C4-2B (cell line): ENCODE measurements around the gene LNX2.

Experiments used
- H3K27ac ChIP-seq: fragments of 450-650 bp; 2 replicates; pipeline ENCODE4 v1.5.1; 2017
- ZFX ChIP-seq: fragments of 450-650 bp; IDR thresholded peaks from 2 replicates; pipeline ENCODE4 v1.6.1; 2017
- TF ChIP-seq, protein P1 (sequence below): fragments of 450-650 bp; conservative IDR thresholded peaks from 2 replicates; pipeline ENCODE4 v1.5.1; 2017; ENCODE audit warnings: mild to moderate bottlenecking

LNX2 gene

DNA sequence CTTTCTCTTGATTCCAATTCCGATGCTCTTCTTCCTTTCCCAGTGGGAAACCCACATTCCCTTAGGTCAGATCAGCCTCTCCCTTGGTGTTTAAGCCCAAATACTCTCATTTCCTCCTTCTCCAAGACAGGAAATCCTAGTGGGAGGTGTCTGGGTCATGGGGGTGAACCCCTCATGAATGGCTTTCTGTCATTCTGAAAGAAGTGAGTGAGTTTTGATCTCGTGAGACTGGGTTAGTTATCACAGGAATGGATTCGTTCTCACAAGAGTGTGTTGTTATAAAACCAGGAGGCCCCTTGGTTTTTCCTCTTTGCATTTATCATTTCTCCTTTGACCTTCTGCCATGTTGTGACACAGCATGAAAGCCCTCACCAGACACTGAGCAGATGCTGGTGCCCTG, 93.8 kb downstream of the LNX2 start:
- no peak overlapping the region for H3K27ac ChIP-seq

DNA sequence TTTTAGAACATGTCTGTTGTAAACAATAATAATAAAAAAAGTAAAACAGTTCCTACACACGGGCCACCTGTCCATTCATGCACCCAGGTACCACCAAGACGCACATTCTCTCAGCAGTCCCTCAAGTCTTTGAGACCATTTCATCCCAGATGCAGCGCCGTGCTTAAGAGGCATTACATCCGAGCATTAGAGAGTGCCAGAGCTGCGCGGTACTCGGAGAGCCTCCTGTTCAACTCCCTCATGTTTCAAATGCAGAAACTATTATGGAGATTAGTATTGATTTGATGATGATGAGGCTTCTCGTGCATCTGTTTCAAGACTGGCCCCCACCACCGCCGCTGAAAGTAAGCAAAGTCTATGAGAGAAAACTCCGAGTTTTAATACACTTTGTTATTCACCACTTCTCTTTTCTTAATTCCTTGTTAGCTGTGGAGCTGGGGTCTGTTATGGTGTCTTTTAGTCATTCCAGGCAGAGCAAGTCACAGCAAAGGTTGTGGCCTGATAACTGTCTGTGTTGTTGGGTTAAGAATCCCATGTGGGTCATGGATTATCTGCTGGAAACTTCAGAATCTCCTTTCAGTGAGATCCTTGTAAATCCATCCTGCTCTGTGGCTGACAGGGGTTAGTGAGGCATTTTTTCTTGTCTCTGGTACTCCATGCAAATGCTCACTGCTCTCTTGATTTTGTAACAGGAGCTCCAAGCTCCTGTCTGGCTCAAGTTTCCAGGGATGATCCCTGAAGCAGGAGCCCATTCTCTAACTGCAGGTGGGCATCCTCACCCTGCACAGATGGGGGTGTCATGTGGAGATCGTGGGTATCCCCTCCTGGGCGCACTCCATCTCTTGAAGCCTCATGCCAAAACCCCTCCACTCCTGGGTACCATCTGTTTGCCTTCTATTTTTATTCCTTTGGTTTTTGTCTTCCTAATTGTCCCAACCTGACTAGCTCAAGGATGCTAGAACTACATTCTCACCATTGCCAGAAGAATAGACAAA, 95.1 kb downstream of the LNX2 start:
- no peak overlapping the region for H3K27ac ChIP-seq
- no peak for TF ChIP-seq ZFX
- TF ChIP-seq, protein P1, sequence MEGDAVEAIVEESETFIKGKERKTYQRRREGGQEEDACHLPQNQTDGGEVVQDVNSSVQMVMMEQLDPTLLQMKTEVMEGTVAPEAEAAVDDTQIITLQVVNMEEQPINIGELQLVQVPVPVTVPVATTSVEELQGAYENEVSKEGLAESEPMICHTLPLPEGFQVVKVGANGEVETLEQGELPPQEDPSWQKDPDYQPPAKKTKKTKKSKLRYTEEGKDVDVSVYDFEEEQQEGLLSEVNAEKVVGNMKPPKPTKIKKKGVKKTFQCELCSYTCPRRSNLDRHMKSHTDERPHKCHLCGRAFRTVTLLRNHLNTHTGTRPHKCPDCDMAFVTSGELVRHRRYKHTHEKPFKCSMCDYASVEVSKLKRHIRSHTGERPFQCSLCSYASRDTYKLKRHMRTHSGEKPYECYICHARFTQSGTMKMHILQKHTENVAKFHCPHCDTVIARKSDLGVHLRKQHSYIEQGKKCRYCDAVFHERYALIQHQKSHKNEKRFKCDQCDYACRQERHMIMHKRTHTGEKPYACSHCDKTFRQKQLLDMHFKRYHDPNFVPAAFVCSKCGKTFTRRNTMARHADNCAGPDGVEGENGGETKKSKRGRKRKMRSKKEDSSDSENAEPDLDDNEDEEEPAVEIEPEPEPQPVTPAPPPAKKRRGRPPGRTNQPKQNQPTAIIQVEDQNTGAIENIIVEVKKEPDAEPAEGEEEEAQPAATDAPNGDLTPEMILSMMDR, result no peak

More for the DNA sequence above, 93.8 kb downstream of the LNX2 start:
- TF ChIP-seq ZFX, result no peak
- TF ChIP-seq, protein P1, result no peak

DNA sequence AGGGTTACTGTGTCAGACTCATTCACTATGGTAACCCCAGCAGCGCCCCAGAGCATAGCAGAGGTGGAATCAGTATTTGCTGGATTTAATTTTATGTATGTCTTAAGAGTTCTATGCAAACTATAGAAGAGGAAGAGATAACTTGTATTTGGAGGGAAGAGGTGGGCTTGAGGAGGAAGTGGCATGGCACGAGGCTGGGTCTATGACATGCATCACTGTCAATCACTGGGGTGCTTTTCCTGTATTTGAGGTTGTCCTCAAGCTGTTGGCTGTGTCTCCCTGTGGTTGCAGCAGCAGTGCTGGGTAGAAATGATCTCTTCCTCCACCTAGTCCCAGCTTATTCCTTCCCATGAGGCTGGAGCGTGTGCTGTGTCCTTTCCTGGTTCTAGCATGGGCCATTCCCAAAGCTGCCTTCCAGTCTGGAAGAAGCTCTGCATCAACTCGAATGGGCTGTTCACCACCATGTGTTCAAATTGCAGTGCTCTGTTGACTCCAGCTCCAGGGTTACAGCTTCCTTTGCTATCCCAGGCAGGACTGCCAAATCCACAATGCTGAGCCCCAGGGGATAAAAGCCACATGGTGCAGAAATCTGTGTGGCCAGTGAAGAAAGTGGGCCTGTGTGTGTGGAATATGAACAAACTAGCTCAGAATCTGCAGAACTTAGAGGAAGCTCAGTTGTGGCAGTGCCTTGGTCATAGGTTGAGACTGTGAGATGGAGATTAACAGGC, 96.8 kb downstream of the LNX2 start:
- TF ChIP-seq ZFX, result no peak
- TF ChIP-seq, protein P1, result no peak
- no peak overlapping the region for H3K27ac ChIP-seq

DNA sequence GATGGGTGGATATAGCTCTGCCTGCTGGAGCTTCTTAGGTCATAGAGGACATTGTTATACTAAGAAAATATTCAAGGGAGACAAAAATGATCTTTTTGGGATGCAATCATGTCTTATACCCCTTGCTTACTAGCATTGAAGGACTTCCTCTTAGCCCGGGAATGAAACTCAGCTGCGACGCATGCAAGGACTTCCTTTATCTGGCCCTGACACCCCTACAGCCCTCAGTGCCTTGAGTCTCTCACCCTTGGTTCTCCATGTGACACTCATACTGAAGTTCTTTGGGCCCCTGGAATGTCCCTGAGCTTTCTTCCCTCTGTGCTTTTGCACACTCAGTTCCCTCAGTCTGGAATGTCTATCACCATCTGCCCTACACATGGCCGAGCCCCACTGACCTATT, 97.5 kb downstream of the LNX2 start:
- TF ChIP-seq ZFX, result no peak
- H3K27ac ChIP-seq, result no peak overlapping the region

DNA sequence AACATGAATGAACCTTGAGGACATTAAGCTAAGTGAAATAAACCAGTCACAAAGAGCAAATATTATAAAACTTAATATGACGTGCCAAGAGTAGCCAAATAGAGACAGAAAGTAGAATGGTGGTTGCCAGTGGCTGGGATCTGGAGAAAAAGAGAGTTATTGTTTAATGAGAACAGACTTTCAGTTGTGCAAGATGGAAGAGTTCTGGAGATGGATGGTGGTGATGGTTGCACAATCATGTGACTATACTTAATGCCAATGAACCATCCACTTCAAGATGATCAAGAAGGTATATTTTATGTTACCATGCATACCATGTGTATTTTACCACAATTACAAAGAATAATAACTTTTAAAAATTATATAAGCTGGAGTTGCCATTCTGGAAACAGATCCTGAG, 104.2 kb downstream of the LNX2 start:
- TF ChIP-seq, protein P1, result no peak
- no peak for TF ChIP-seq ZFX
- no peak overlapping the region for H3K27ac ChIP-seq

DNA sequence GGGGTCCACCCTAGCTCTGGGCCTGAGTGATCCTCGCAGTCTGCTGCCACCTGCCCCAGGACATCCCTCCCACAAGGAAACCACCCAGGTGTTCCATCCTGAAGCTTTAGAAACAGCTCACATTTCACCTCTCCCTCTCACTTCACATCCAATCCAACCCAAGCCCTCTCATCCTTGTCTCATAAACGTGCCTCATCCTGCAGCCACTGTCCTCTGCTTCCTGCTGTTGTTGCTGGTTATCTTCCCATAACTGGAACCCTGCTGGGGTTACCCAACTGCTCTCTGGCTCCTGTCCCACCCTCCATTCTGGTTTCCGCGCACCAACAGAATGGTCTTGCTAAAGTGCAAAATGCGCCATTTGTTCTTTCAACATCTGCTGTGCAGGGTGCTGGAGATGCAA, 110.2 kb downstream of the LNX2 start:
- H3K27ac ChIP-seq, result no peak overlapping the region
- TF ChIP-seq, protein P1, result no peak
- TF ChIP-seq ZFX, result no peak

DNA sequence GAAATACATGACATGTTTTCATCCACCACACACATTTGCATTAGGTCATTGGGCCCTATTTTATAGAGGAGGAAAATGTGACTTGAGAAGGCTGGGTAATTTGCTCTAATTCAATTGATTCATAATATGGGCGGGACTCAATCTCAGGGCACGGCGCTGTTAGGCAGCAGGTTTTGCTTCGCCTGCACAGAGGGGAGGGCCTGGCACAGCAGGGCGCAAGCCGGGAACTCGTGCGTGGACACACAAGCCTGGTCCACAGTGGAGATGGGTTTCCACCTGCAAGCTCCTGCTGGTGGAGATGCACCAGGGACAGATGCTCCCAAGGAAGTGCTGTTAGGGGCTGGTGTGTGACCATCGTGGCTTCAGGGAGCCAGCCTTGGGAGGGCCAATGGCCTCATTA, 111.5 kb downstream of the LNX2 start:
- no peak for TF ChIP-seq ZFX
- TF ChIP-seq, protein P1, result no peak
- no peak overlapping the region for H3K27ac ChIP-seq
